Heart left ventricle (tissue), 16 donors: ENCODE measurements around the gene TIMELESS. TPM values are rescaled to one million over a fixed set of nuclear protein-coding genes. Genes with fewer than 3 reads are reported as not detected.
A peak's percentile ranks its signal among the peaks of the same experiment; 100 is the strongest.
"Not testable (repeated sequence)": the region's sequence is repeated elsewhere in the genome, so short reads cannot be mapped to it uniquely, and the experiment has no call there.

ENCODE experiments used
- ATAC-seq, 4 donors: fragments of 200-7000 bp; cut with Tn5 transposase; one replicate each; pipeline ENCODE4 v1.9.1; 2020 to 2022; ENCODE audit warnings: moderate library complexity in 4 of 4, mild to moderate bottlenecking in 3 of 4, moderate number of reproducible peaks in 1 of 4
- DNase-seq, 5 donors: peaks; one replicate each; pipeline ENCODE4 v3.0.0-alpha.2; 2020
- H3K27ac ChIP-seq, 12 donors: fragments of 200-600 bp; sonication (generic) in 4 of 12; one replicate each; pipeline versions ENCODE4 v1.5.0 to v1.8.0; 2016 to 2022; ENCODE audit warnings: mild to moderate bottlenecking in 2 of 12
- H3K27me3 ChIP-seq, 9 donors: fragments of 200-600 bp; sonication (generic) in 2 of 9; one replicate each; pipeline versions ENCODE4 v1.5.1 to v1.8.0; 2016 to 2022; ENCODE audit warnings: mild to moderate bottlenecking in 3 of 9
- H3K36me3 ChIP-seq, 9 donors: fragments of 200-600 bp; sonication (generic) in 2 of 9; one replicate each; pipeline versions ENCODE4 v1.5.0 to v1.8.0; 2018 to 2022; ENCODE audit warnings: mild to moderate bottlenecking in 2 of 9
- H3K4me1 ChIP-seq, 12 donors: fragments of 200-600 bp; sonication (generic) in 4 of 12; one replicate each; pipeline versions ENCODE4 v1.5.0 to v1.8.0; 2016 to 2022; ENCODE audit warnings: mild to moderate bottlenecking in 3 of 12
- H3K4me3 ChIP-seq, 12 donors: fragments of 200-600 bp; sonication (generic) in 4 of 12; one replicate each; pipeline versions ENCODE4 v1.5.0 to v1.8.0; 2017 to 2022; ENCODE audit warnings: mild to moderate bottlenecking in 9 of 12, moderate library complexity in 4 of 12
- H3K9me3 ChIP-seq, 12 donors: fragments of 200-600 bp; sonication (generic) in 4 of 12; one replicate each; pipeline versions ENCODE4 v1.5.0 to v1.8.0; 2016 to 2022; ENCODE audit warnings: mild to moderate bottlenecking in 1 of 12
- POLR2A ChIP-seq, 2 donors: fragments of 450-650 bp; IDR thresholded peaks; one replicate each; pipeline ENCODE4 v1.6.1; 2017; ENCODE audit warnings: antibody characterized with exemption in 2 of 2, mild to moderate bottlenecking in 2 of 2, moderate library complexity in 2 of 2
- WGBS, 4 donors: extraction: QIAGEN DNeasy Blood & Tissue Kit in 2 of 4; methylation state at CpG; one replicate each; pipeline versions ENCODE4 v1.1.5 to v1.1.7; 2013 to 2018; 5-methylcytosine and 5-hydroxymethylcytosine counted together
- intact Hi-C, 10 donors: fragments of 100-400 bp; cut with DNase I; formaldehyde crosslinking; loops; one replicate each; pipeline versions ENCODE4 v1.11.1 to v1.14.2; 2022
- polyA plus RNA-seq, 2 donors: library from polyadenylated mRNA; stranded (reverse); fragments of 200-250 nt; gene quantifications; one replicate each; pipeline ENCODE4 v1.2.3, GENCODE V29; 2013
- total RNA-seq, 9 donors: library from RNA; depleted of rRNA in 2 of 9; stranded (reverse); fragments of >200 nt in 2 of 9; fragmentation: NEBNext Ultra II Directional in 3 of 9; extraction: Animal tissue kit (Norgen Biotek cat#: 25700) in 3 of 9; gene quantifications; one replicate each; pipeline versions ENCODE4 v1.1.0 to v1.2.4, GENCODE V29; 2016 to 2023
- TF ChIP-seq, protein P1 (sequence below), 12 donors: fragments of 200-600 bp; sonication (generic) in 4 of 12; IDR thresholded peaks; one replicate each; pipeline versions ENCODE4 v1.5.0 to v1.8.0; 2018 to 2022; ENCODE audit warnings: antibody characterized with exemption in 12 of 12, mild to moderate bottlenecking in 5 of 12
- donor health status: ischemic (EF 13 %, LVEDD 7.1; RV severe dilation, severe dysfunction).
- donor health status: healthy with polysubstance abuse.
- donor health status: DM: no; HTN: yes; CAD: no.
- donor health status: DM: no; HTN: no; CAD: no.
- donor health status: ischemic (EF 25% LVEDD 6.9; RV normal size, moderate dysfunction).
- donor health status: ischemic (EF 25% LVEDD 5.7; RV mildly dilated, moderate dysfunction).
- donor health status: healthy.
- donor health status: DM: yes; HTN: yes; CAD: no.
- donor health status: ischemic (EF 35%, LVEDD 5.7; RV mildly dilated, moderate dysfunction).
- donor health status: nonischemic (EF 11% LVEDD 7.7; RV severe dilation, severe dysfunction).
- donor health status: DM: yes; HTN: yes; CAD: no.
- donor health status: PGD.
- donor health status: ischemic (EF 29% LVEDD 5.4; RV normal size, mild dysfunction).
- donor health status: nonischemic (EF 23%, LVEDD 6.1; RV moderate dilation, normal function).

The TIMELESS gene
- total and polyA plus RNA-seq, 11 donors: 1.1 to 7.3 (median 2.4) TPM

- ATAC-seq: no peak
- DNase-seq: no peak
- Histone ChIP-seq H3K4me1 (peaks cover 0 to 22% (median 10%) of the 10 kb centered on the region in 12 donors), H3K27me3 (no peaks in the 10 kb centered on the region), H3K9me3 (no peaks in the 10 kb centered on the region), H3K4me3 (peak overlapping the region; percentile 46 to 86 (median 69)), H3K36me3 (no peaks in the 10 kb centered on the region), H3K27ac (peak overlapping the region; percentile 69 to 94 (median 86))
- WGBS, 4 donors: 35 to 41% (median 37%) methylated on average over 5 of the region's 5 CpGs
- TF ChIP-seq, protein P1, sequence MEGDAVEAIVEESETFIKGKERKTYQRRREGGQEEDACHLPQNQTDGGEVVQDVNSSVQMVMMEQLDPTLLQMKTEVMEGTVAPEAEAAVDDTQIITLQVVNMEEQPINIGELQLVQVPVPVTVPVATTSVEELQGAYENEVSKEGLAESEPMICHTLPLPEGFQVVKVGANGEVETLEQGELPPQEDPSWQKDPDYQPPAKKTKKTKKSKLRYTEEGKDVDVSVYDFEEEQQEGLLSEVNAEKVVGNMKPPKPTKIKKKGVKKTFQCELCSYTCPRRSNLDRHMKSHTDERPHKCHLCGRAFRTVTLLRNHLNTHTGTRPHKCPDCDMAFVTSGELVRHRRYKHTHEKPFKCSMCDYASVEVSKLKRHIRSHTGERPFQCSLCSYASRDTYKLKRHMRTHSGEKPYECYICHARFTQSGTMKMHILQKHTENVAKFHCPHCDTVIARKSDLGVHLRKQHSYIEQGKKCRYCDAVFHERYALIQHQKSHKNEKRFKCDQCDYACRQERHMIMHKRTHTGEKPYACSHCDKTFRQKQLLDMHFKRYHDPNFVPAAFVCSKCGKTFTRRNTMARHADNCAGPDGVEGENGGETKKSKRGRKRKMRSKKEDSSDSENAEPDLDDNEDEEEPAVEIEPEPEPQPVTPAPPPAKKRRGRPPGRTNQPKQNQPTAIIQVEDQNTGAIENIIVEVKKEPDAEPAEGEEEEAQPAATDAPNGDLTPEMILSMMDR (IDR thresholded peaks at IDR 0.05): no peak
- no peak for TF ChIP-seq POLR2A (IDR thresholded peaks at IDR 0.05)
- intact Hi-C loops: loop anchor here in 7 of 10 donors (2.0 to 10.0 kb wide), 5 partner anchors 19 to 117 kb away; partner anchors contain the start of genes STAT2 (in 6 of the 7), APOF (in 5 of the 7), PAN2 (in 1 of the 7) and SPRYD4 (in 1 of the 7)
Measured at GRCh38 chr12:56449622-56449984, 377 bp upstream of the TIMELESS start.

- H3K36me3 ChIP-seq, H3K27me3 ChIP-seq, H3K9me3 ChIP-seq, ATAC-seq, H3K27ac ChIP-seq, H3K4me3 ChIP-seq, DNase-seq: not testable (repeated sequence)
- WGBS, 4 donors: 66 to 84% (median 82%) methylated on average over 2 of the region's 2 CpGs
- H3K4me1 ChIP-seq: peaks cover 0 to 10% (median under 1%) of the 10 kb centered on the region in 12 donors
- intact Hi-C loops: loop anchor here in 1 of 10 donors (10.0 kb wide), 1 partner anchor 78 kb away; the partner anchor contains the start of genes APOF and STAT2
Measured at GRCh38 chr12:56443208-56443607, 6.0 kb downstream of the TIMELESS start.

- TF ChIP-seq, protein P1 (IDR thresholded peaks at IDR 0.05): no peak
- no peak for TF ChIP-seq POLR2A (IDR thresholded peaks at IDR 0.05)
- DNase-seq: no peak
- Histone ChIP-seq H3K36me3 (peaks cover 0 to 5% (median 0%) of the 10 kb centered on the region in 9 donors), H3K27ac (no peak overlapping the region), H3K4me3 (no peak overlapping the region), H3K4me1 (no peaks in the 10 kb centered on the region), H3K27me3 (no peaks in the 10 kb centered on the region), H3K9me3 (no peaks in the 10 kb centered on the region)
- intact Hi-C loops: no loop called here
- no peak for ATAC-seq
- WGBS, 4 donors: 83 to 88% (median 87%) methylated on average over 11 of the region's 11 CpGs
Measured at GRCh38 chr12:56437430-56438176, 11.6 kb downstream of the TIMELESS start.

DNA sequence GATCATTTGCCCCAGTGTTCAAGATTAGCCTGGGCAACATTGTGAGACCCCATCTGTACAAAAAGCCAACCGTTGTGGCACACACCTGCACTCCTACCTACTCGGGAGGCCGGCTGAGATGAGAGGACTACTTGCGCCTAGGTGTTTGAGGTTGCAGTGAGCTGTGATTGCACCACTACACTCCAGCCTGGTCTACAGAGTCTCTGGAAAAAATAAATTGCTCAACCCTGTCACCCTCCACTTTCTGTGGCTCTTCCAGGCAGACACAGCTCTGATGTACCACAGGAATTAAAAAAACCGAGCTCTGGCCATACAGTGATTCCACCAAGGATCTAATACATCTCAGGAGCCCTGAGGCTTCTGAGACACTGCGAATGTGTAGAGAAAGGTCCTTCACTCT, 14.4 kb downstream of the TIMELESS start:
- Histone ChIP-seq H3K27ac (no peak overlapping the region), H3K4me3 (no peak overlapping the region), H3K9me3 (no peaks in the 10 kb centered on the region), H3K4me1 (no peaks in the 10 kb centered on the region), H3K27me3 (no peaks in the 10 kb centered on the region), H3K36me3 (peaks cover 0 to 19% (median 0%) of the 10 kb centered on the region in 9 donors)
- no peak for ATAC-seq
- WGBS, 4 donors: 93 to 96% (median 95%) methylated on average over 6 of the region's 6 CpGs
- intact Hi-C loops: no loop called here
- TF ChIP-seq, protein P1 (IDR thresholded peaks at IDR 0.05): no peak
- TF ChIP-seq POLR2A (IDR thresholded peaks at IDR 0.05): no peak
- DNase-seq: no peak
